Heart left ventricle (tissue), 16 donors: Measurements from ENCODE around the gene FBXW4. TPM values are rescaled to one million over a fixed set of nuclear protein-coding genes. Genes with fewer than 3 reads are reported as not detected.

ENCODE experiments used
- ATAC-seq, 4 donors: fragments of 200-7000 bp; cut with Tn5 transposase; one replicate each; pipeline ENCODE4 v1.9.1; 2020 to 2022; ENCODE audit warnings: moderate library complexity in 4 of 4, mild to moderate bottlenecking in 3 of 4, moderate number of reproducible peaks in 1 of 4
- DNase-seq, 5 donors: peaks; one replicate each; pipeline ENCODE4 v3.0.0-alpha.2; 2020
- H3K27ac ChIP-seq, 12 donors: fragments of 200-600 bp; sonication (generic) in 4 of 12; one replicate each; pipeline versions ENCODE4 v1.5.0 to v1.8.0; 2016 to 2022; ENCODE audit warnings: mild to moderate bottlenecking in 2 of 12
- H3K27me3 ChIP-seq, 9 donors: fragments of 200-600 bp; sonication (generic) in 2 of 9; one replicate each; pipeline versions ENCODE4 v1.5.1 to v1.8.0; 2016 to 2022; ENCODE audit warnings: mild to moderate bottlenecking in 3 of 9
- H3K36me3 ChIP-seq, 9 donors: fragments of 200-600 bp; sonication (generic) in 2 of 9; one replicate each; pipeline versions ENCODE4 v1.5.0 to v1.8.0; 2018 to 2022; ENCODE audit warnings: mild to moderate bottlenecking in 2 of 9
- H3K4me1 ChIP-seq, 12 donors: fragments of 200-600 bp; sonication (generic) in 4 of 12; one replicate each; pipeline versions ENCODE4 v1.5.0 to v1.8.0; 2016 to 2022; ENCODE audit warnings: mild to moderate bottlenecking in 3 of 12
- H3K4me3 ChIP-seq, 12 donors: fragments of 200-600 bp; sonication (generic) in 4 of 12; one replicate each; pipeline versions ENCODE4 v1.5.0 to v1.8.0; 2017 to 2022; ENCODE audit warnings: mild to moderate bottlenecking in 9 of 12, moderate library complexity in 4 of 12
- H3K9me3 ChIP-seq, 12 donors: fragments of 200-600 bp; sonication (generic) in 4 of 12; one replicate each; pipeline versions ENCODE4 v1.5.0 to v1.8.0; 2016 to 2022; ENCODE audit warnings: mild to moderate bottlenecking in 1 of 12
- POLR2A ChIP-seq, 2 donors: fragments of 450-650 bp; IDR thresholded peaks; one replicate each; pipeline ENCODE4 v1.6.1; 2017; ENCODE audit warnings: antibody characterized with exemption in 2 of 2, mild to moderate bottlenecking in 2 of 2, moderate library complexity in 2 of 2
- WGBS, 4 donors: extraction: QIAGEN DNeasy Blood & Tissue Kit in 2 of 4; methylation state at CpG; one replicate each; pipeline versions ENCODE4 v1.1.5 to v1.1.7; 2013 to 2018; 5-methylcytosine and 5-hydroxymethylcytosine counted together
- intact Hi-C, 10 donors: fragments of 100-400 bp; cut with DNase I; formaldehyde crosslinking; loops; one replicate each; pipeline versions ENCODE4 v1.11.1 to v1.14.2; 2022
- polyA plus RNA-seq, 2 donors: library from polyadenylated mRNA; stranded (reverse); fragments of 200-250 nt; gene quantifications; one replicate each; pipeline ENCODE4 v1.2.3, GENCODE V29; 2013
- total RNA-seq, 9 donors: library from RNA; depleted of rRNA in 2 of 9; stranded (reverse); fragments of >200 nt in 2 of 9; fragmentation: NEBNext Ultra II Directional in 3 of 9; extraction: Animal tissue kit (Norgen Biotek cat#: 25700) in 3 of 9; gene quantifications; one replicate each; pipeline versions ENCODE4 v1.1.0 to v1.2.4, GENCODE V29; 2016 to 2023
- TF ChIP-seq, protein P1 (sequence below), 12 donors: fragments of 200-600 bp; sonication (generic) in 4 of 12; IDR thresholded peaks; one replicate each; pipeline versions ENCODE4 v1.5.0 to v1.8.0; 2018 to 2022; ENCODE audit warnings: antibody characterized with exemption in 12 of 12, mild to moderate bottlenecking in 5 of 12
- donor health status: ischemic (EF 13 %, LVEDD 7.1; RV severe dilation, severe dysfunction).
- donor health status: healthy with polysubstance abuse.
- donor health status: DM: no; HTN: yes; CAD: no.
- donor health status: DM: no; HTN: no; CAD: no.
- donor health status: ischemic (EF 25% LVEDD 6.9; RV normal size, moderate dysfunction).
- donor health status: ischemic (EF 25% LVEDD 5.7; RV mildly dilated, moderate dysfunction).
- donor health status: healthy.
- donor health status: DM: yes; HTN: yes; CAD: no.
- donor health status: ischemic (EF 35%, LVEDD 5.7; RV mildly dilated, moderate dysfunction).
- donor health status: nonischemic (EF 11% LVEDD 7.7; RV severe dilation, severe dysfunction).
- donor health status: DM: yes; HTN: yes; CAD: no.
- donor health status: PGD.
- donor health status: ischemic (EF 29% LVEDD 5.4; RV normal size, mild dysfunction).
- donor health status: nonischemic (EF 23%, LVEDD 6.1; RV moderate dilation, normal function).

The FBXW4 gene
- total and polyA plus RNA-seq, 11 donors: 35.8 to 116 (median 80.9) TPM

DNA sequence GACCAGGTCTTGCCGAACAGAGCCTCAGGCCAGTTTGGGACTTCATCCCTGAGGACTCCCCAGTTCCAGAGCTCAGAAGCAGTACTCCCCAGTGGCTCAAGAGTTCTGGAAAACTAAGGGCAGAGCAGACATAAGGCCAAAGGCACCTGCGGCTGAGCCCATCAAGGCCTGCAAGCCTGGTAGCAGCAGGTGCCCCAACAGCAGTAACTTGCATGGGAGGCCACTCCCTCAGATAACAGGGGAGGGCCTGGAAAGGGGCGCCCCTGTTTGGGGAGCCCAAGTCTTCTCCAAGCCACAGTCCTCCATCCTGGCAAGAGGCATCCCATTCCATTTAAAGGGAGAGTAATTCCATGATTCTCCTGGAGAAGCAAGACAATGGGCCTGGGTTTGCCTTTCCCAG is 119.9 kb downstream of the FBXW4 start:
- TF ChIP-seq, protein P1, sequence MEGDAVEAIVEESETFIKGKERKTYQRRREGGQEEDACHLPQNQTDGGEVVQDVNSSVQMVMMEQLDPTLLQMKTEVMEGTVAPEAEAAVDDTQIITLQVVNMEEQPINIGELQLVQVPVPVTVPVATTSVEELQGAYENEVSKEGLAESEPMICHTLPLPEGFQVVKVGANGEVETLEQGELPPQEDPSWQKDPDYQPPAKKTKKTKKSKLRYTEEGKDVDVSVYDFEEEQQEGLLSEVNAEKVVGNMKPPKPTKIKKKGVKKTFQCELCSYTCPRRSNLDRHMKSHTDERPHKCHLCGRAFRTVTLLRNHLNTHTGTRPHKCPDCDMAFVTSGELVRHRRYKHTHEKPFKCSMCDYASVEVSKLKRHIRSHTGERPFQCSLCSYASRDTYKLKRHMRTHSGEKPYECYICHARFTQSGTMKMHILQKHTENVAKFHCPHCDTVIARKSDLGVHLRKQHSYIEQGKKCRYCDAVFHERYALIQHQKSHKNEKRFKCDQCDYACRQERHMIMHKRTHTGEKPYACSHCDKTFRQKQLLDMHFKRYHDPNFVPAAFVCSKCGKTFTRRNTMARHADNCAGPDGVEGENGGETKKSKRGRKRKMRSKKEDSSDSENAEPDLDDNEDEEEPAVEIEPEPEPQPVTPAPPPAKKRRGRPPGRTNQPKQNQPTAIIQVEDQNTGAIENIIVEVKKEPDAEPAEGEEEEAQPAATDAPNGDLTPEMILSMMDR (IDR thresholded peaks at IDR 0.05): no peak
- TF ChIP-seq POLR2A (IDR thresholded peaks at IDR 0.05): no peak
- H3K27me3 ChIP-seq: peaks cover 0 to 1% (median 0%) of the 10 kb centered on the region in 9 donors
- intact Hi-C loops: loop anchor here in 3 of 10 donors (10.0 kb wide), 2 partner anchors 280 to 300 kb away; no protein-coding TSS in a partner anchor
- H3K4me1 ChIP-seq: peaks cover 0 to 9% (median 6%) of the 10 kb centered on the region in 12 donors
- H3K9me3 ChIP-seq: peaks cover 0 to 14% (median 10%) of the 10 kb centered on the region in 12 donors
- no peak overlapping the region for H3K27ac ChIP-seq
- no peak overlapping the region for H3K4me3 ChIP-seq
- no peak for ATAC-seq
- WGBS, 4 donors: 86 to 100% (median 92%) methylated on average over 1 to 3 of the region's 3 CpGs; no CpG with 5 or more reads in 1 of the 4 donors
- no peak for DNase-seq
- peaks cover 0 to 27% (median 16%) of the 10 kb centered on the region in 9 donors for H3K36me3 ChIP-seq

DNA sequence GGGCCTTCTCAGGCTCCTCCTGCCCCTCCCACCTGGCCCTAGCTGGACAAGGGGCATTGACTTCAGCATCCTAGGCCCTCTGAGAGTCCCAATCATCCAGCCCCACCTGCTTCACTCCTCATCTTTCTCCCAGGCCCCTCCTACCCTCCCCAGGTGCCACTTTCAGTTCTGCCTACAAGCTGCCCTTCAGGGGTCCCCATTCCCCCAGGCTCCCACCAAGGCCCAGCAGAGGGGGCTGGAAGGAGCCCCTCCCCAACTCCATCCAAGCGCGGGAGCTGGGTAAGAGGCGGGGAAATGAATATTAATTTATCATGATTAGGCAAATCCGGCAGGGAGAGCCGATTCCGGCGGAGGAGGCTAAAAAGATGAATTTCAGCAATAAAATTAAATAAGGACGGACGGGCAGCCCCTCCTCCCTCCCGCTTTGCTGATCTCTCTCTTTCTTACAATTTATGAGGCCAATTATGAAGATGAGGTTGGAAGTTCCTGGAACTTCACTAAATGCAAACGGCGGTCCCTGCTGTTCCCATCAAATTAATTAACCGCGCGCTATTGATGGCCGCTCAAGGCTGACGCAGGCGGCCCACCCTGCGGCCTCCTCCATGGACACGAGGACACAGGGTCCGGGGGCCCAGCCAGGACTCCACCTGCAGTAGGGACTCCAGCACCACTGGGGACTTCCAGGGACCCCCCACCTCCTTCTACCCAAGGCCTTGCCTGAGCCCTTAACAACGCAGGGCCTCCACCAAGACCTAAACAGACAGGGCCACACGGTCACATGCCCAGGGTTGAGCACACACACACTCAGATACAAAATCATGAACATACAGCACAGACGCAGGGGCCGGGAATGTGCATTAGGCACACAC is 120.9 kb downstream of the FBXW4 start:
- no peak for ATAC-seq
- 85 to 93% (median 91%) methylated on average over 25 of the region's 25 CpGs for WGBS, 4 donors

DNA sequence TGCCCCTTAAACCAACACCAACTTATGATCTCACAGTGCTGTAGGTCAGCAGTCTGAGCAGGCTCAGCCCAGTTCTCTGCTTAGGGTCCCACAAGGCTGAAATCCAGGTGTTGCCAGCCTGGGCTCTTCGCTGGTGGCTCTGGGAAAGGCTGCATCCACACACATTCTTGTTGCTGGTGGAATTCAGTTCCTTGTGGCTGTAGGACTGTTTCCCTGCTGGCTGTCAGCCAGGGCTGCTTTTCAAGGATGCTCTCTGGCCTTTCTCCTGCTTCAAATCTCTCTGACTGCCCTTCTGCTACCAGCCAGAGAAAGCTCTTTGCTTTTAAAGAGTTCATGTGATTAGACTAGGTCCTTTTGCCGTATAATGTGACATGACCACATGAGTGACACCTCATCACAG is 122.2 kb downstream of the FBXW4 start:
- 81 to 92% (median 83%) methylated on average over 2 of the region's 2 CpGs for WGBS, 4 donors
- intact Hi-C loops: loop anchor here in 9 of 10 donors (5.0 to 10.0 kb wide), 7 partner anchors 270 to 410 kb away; no protein-coding TSS in a partner anchor
- no peak overlapping the region for H3K4me3 ChIP-seq
- no peak overlapping the region for H3K27ac ChIP-seq
- peaks cover 0 to 18% (median 14%) of the 10 kb centered on the region in 12 donors for H3K4me1 ChIP-seq
- H3K27me3 ChIP-seq: peaks cover 4 to 24% (median 13%) of the 10 kb centered on the region in 9 donors
- no peak for ATAC-seq
- peaks cover 0 to 14% (median 10%) of the 10 kb centered on the region in 12 donors for H3K9me3 ChIP-seq
- no peak for TF ChIP-seq POLR2A (IDR thresholded peaks at IDR 0.05)
- TF ChIP-seq, protein P1 (IDR thresholded peaks at IDR 0.05): no peak
- H3K36me3 ChIP-seq: peaks cover 0 to 5% (median 0%) of the 10 kb centered on the region in 9 donors
- no peak for DNase-seq

More for the DNA sequence above, 120.9 kb downstream of the FBXW4 start:
- peaks cover 4 to 11% (median 9%) of the 10 kb centered on the region in 9 donors for H3K27me3 ChIP-seq
- H3K27ac ChIP-seq: no peak overlapping the region
- peaks cover 0 to 17% (median 6%) of the 10 kb centered on the region in 9 donors for H3K36me3 ChIP-seq
- H3K4me1 ChIP-seq: peaks cover 0 to 18% (median 14%) of the 10 kb centered on the region in 12 donors
- H3K4me3 ChIP-seq: no peak overlapping the region
- peaks cover 0 to 14% (median 10%) of the 10 kb centered on the region in 12 donors for H3K9me3 ChIP-seq
- TF ChIP-seq POLR2A (IDR thresholded peaks at IDR 0.05): no peak
- TF ChIP-seq, protein P1 (IDR thresholded peaks at IDR 0.05): no peak
- intact Hi-C loops: loop anchor here in 9 of 10 donors (5.0 to 10.0 kb wide), 7 partner anchors 272 to 412 kb away; no protein-coding TSS in a partner anchor
- DNase-seq: no peak

DNA sequence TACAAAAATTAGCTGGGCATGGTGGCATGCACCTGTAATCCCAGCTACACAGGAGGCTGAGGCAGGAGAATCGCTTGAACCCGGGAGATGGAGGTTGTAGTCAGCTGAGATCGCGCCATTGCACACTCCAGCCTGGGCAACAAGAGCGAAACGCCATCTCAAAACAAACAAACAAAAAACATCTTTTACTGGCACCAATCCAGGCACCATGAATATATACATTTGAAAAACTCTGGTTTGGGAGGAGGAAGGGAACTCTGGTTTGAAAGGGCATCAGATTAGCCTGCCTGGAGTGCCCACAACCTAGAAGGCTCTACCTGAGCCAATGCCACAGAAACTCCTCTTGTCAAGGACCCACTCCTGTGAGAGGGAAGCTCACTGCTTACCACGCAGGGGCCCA is 122.8 kb downstream of the FBXW4 start:
- Histone ChIP-seq H3K27me3 (peaks cover 4 to 28% (median 19%) of the 10 kb centered on the region in 9 donors), H3K4me3 (no peak overlapping the region), H3K27ac (no peak overlapping the region), H3K4me1 (peaks cover 0 to 18% (median 14%) of the 10 kb centered on the region in 12 donors), H3K9me3 (peaks cover 0 to 14% (median 10%) of the 10 kb centered on the region in 12 donors), H3K36me3 (peaks cover 0 to 4% (median 0%) of the 10 kb centered on the region in 9 donors)
- no peak for TF ChIP-seq POLR2A (IDR thresholded peaks at IDR 0.05)
- TF ChIP-seq, protein P1 (IDR thresholded peaks at IDR 0.05): no peak
- no peak for ATAC-seq
- 86 to 97% (median 92%) methylated on average over 7 of the region's 7 CpGs for WGBS, 4 donors
- intact Hi-C loops: loop anchor here in 9 of 10 donors (5.0 to 10.0 kb wide), 7 partner anchors 270 to 410 kb away; no protein-coding TSS in a partner anchor
- no peak for DNase-seq
